H9 (cell line): ENCODE results near the gene LACRT. TPM values are rescaled to one million over a fixed set of nuclear protein-coding genes. Genes with fewer than 3 reads are reported as not detected.

ENCODE experiments used
- DNase-seq: peaks from one replicate; pipeline ENCODE4 v3.0.0-alpha.2; 2017
- H2AFZ ChIP-seq: one replicate; pipeline ENCODE4 v1.6.1; 2013; ENCODE audit warnings: mild to moderate bottlenecking, low read length, control low read depth, moderate library complexity
- H2AK5ac ChIP-seq: 2 replicates; pipeline ENCODE4 v1.6.1; 2013; ENCODE audit warnings: low read length, control low read depth, mixed read lengths; ENCODE audit not compliant: insufficient read length
- H2BK120ac ChIP-seq: one replicate; pipeline ENCODE4 v1.6.1; 2013; ENCODE audit warnings: low read depth, mild to moderate bottlenecking, low read length, control low read depth, inconsistent platforms; ENCODE audit not compliant: poor library complexity, severe bottlenecking
- H2BK12ac ChIP-seq: 2 replicates; pipeline ENCODE4 v1.6.1; 2013; ENCODE audit warnings: low read length, control low read depth, mixed read lengths, low read depth; ENCODE audit not compliant: insufficient read length
- H2BK15ac ChIP-seq: 2 replicates; pipeline ENCODE4 v1.6.1; 2013; ENCODE audit warnings: low read depth, low read length, control low read depth
- H2BK20ac ChIP-seq: one replicate; pipeline ENCODE4 v1.6.1; 2013; ENCODE audit warnings: low read depth, mild to moderate bottlenecking, low read length, control low read depth, inconsistent platforms; ENCODE audit not compliant: poor library complexity, severe bottlenecking
- H2BK5ac ChIP-seq: 2 replicates; pipeline ENCODE4 v1.6.1; 2013; ENCODE audit warnings: low read length, control low read depth, mixed read lengths; ENCODE audit not compliant: insufficient read length
- H3K14ac ChIP-seq: 2 replicates; pipeline ENCODE4 v1.6.1; 2013; ENCODE audit warnings: low read length, control low read depth; ENCODE audit not compliant: insufficient read depth
- H3K18ac ChIP-seq: 2 replicates; pipeline ENCODE4 v1.6.1; 2013; ENCODE audit warnings: low read depth, mild to moderate bottlenecking, mixed read lengths, low read length, control low read depth; ENCODE audit not compliant: insufficient read length
- H3K23ac ChIP-seq: 2 replicates; pipeline ENCODE4 v1.6.1; 2013; ENCODE audit warnings: low read length, control low read depth, mixed read lengths, low read depth; ENCODE audit not compliant: insufficient read length
- H3K23me2 ChIP-seq: 2 replicates; pipeline ENCODE4 v1.6.1; 2013; ENCODE audit warnings: low read depth, mild to moderate bottlenecking, mixed read lengths, low read length, control low read depth; ENCODE audit not compliant: insufficient read length, poor library complexity, severe bottlenecking
- H3K27ac ChIP-seq: 2 replicates; pipeline ENCODE4 v1.5.1; 2013; ENCODE audit warnings: low read length, control low read depth, mixed read lengths, low read depth; ENCODE audit not compliant: insufficient read length
- H3K27me3 ChIP-seq: 2 replicates; pipeline ENCODE4 v1.6.1; 2013; ENCODE audit warnings: low read length, control low read depth, inconsistent platforms; ENCODE audit not compliant: insufficient read depth
- H3K4ac ChIP-seq: 2 replicates; pipeline ENCODE4 v1.6.1; 2013; ENCODE audit warnings: low read depth, mild to moderate bottlenecking, control low read depth, inconsistent platforms, low read length, moderate library complexity
- H3K4me1 ChIP-seq: 2 replicates; pipeline ENCODE4 v1.6.1; 2013; ENCODE audit warnings: low read length, control low read depth, inconsistent platforms; ENCODE audit not compliant: insufficient read depth
- H3K4me2 ChIP-seq: 2 replicates; pipeline ENCODE4 v1.6.1; 2013; ENCODE audit warnings: low read length, control low read depth, mixed read lengths; ENCODE audit not compliant: insufficient read length, insufficient read depth
- H3K56ac ChIP-seq: 2 replicates; pipeline ENCODE4 v1.6.1; 2013; ENCODE audit warnings: low read depth, mild to moderate bottlenecking, mixed read lengths, low read length, control low read depth; ENCODE audit not compliant: insufficient read length
- H3K79me1 ChIP-seq: 2 replicates; pipeline ENCODE4 v1.6.1; 2013; ENCODE audit warnings: low read depth, mild to moderate bottlenecking, moderate library complexity, low read length, control low read depth, inconsistent platforms; ENCODE audit not compliant: insufficient read depth, poor library complexity, severe bottlenecking
- H3K79me2 ChIP-seq: 2 replicates; pipeline ENCODE4 v1.6.1; 2013; ENCODE audit warnings: low read length, control low read depth, inconsistent platforms; ENCODE audit not compliant: insufficient read depth
- H3K9ac ChIP-seq: 2 replicates; pipeline ENCODE4 v1.6.1; 2013; ENCODE audit warnings: low read length, control low read depth, mixed read lengths; ENCODE audit not compliant: insufficient read length; ENCODE audit errors: extremely low read depth
- H3K9me3 ChIP-seq: one replicate; pipeline ENCODE4 v1.6.1; 2013; ENCODE audit warnings: low read depth, low read length, inconsistent platforms; ENCODE audit not compliant: control insufficient read depth
- H3T11ph ChIP-seq: one replicate; pipeline ENCODE4 v1.6.1; 2013; ENCODE audit warnings: mild to moderate bottlenecking, low read length, control low read depth, inconsistent platforms
- H4K20me1 ChIP-seq: one replicate; pipeline ENCODE4 v1.6.1; 2013; ENCODE audit not compliant: control insufficient read depth, insufficient read length, insufficient read depth
- H4K5ac ChIP-seq: 2 replicates; pipeline ENCODE4 v1.6.1; 2013; ENCODE audit warnings: low read depth, mild to moderate bottlenecking, mixed read lengths, low read length, control low read depth; ENCODE audit not compliant: insufficient read length
- H4K8ac ChIP-seq: replicated peaks from 2 replicates; pipeline ENCODE4 v1.6.1; 2013; ENCODE audit warnings: low read length, control low read depth, mixed read lengths, low read depth; ENCODE audit not compliant: insufficient read length
- H4K91ac ChIP-seq: 2 replicates; pipeline ENCODE4 v1.6.1; 2013; ENCODE audit warnings: low read depth, mild to moderate bottlenecking, moderate library complexity, mixed read lengths, low read length, control low read depth; ENCODE audit not compliant: insufficient read length
- H3K27ac Mint-ChIP-seq, 3 experiments: 2 replicates in 2 of 3; 3 replicates in 1 of 3; pipeline ENCODE4 v1.8.0; 2020 to 2021; ENCODE audit warnings: mixed read lengths in 3 of 3, mild to moderate bottlenecking in 1 of 3, moderate library complexity in 1 of 3
- H3K27me3 Mint-ChIP-seq: 2 replicates; pipeline ENCODE4 v1.8.0; 2021; ENCODE audit warnings: low read depth, mild to moderate bottlenecking, moderate library complexity, mixed read lengths
- H3K36me3 Mint-ChIP-seq, 3 experiments: 2 replicates in 2 of 3; 3 replicates in 1 of 3; pipeline ENCODE4 v1.8.0; 2020 to 2021; ENCODE audit warnings: low read depth in 3 of 3, mixed read lengths in 3 of 3; ENCODE audit not compliant: insufficient read depth in 1 of 3
- H3K4me1 Mint-ChIP-seq, 2 experiments: 2 replicates each; pipeline ENCODE4 v1.8.0; 2020; ENCODE audit warnings: mixed read lengths in 2 of 2
- H3K4me3 Mint-ChIP-seq, 2 experiments: 2 replicates in 1 of 2; 3 replicates in 1 of 2; pipeline ENCODE4 v1.8.0; 2020 to 2021; ENCODE audit warnings: mild to moderate bottlenecking in 2 of 2, mixed read lengths in 2 of 2, moderate library complexity in 1 of 2
- H3K9me3 Mint-ChIP-seq, 2 experiments: 2 replicates in 1 of 2; 3 replicates in 1 of 2; pipeline ENCODE4 v1.8.0; 2020; ENCODE audit warnings: mild to moderate bottlenecking in 2 of 2, mixed read lengths in 2 of 2, moderate library complexity in 1 of 2
- WGBS: extraction: QIAGEN DNeasy Blood & Tissue Kit; methylation state at CpG from one replicate; pipeline ENCODE4 v1.1.7; 2013; ENCODE audit warnings: missing lambda C conversion rate, low lambda C conversion rate, mixed read lengths; ENCODE audit not compliant: insufficient read length; ENCODE audit errors: extremely low coverage; 5-methylcytosine and 5-hydroxymethylcytosine counted together
- long read RNA-seq: library from polyadenylated mRNA; unstranded; transcript quantifications from one replicate; pipeline ENCODE4 v2.0.0, GENCODE V29; 2020
- total RNA-seq: library from RNA; stranded (reverse); gene quantifications from 2 replicates; pipeline ENCODE4 v1.2.1, GENCODE V29; 2021
- TF ChIP-seq, protein P1 (sequence below): fragments of 200-600 bp; sonication (generic); conservative IDR thresholded peaks from 3 replicates; pipeline ENCODE4 v1.8.0; 2021; ENCODE audit warnings: antibody characterized with exemption, mild to moderate bottlenecking

Gene LACRT
- total RNA-seq = not detected in 2 replicates
- long read RNA-seq = 0 reads

- Histone ChIP-seq H3K23ac (no peak within 1 kb of the TSS), H4K20me1 (no peaks in the 10 kb centered on the region), H3K56ac (no peak within 1 kb of the TSS), H3K79me2 (no peaks in the 10 kb centered on the region), H2BK15ac (no peak within 1 kb of the TSS), H2BK5ac (no peak within 1 kb of the TSS), H2BK20ac (no peak within 1 kb of the TSS), H3K27me3 (no peaks in the 10 kb centered on the region), H3K9ac (no peak within 1 kb of the TSS), H3K18ac (no peak within 1 kb of the TSS), H2BK12ac (no peak within 1 kb of the TSS), H2AK5ac (no peak within 1 kb of the TSS), H4K8ac (no peak within 1 kb of the TSS), H3T11ph (no peak within 1 kb of the TSS), H3K27ac (no peak within 1 kb of the TSS), H2BK120ac (no peak within 1 kb of the TSS), H2AFZ (no peak within 1 kb of the TSS), H3K14ac (no peak within 1 kb of the TSS), H3K4me1 (no peaks in the 10 kb centered on the region), H3K4ac (no peak within 1 kb of the TSS), H3K4me2 (no peak within 1 kb of the TSS), H4K91ac (no peak within 1 kb of the TSS), H4K5ac (no peak within 1 kb of the TSS), H3K23me2 (no peaks in the 10 kb centered on the region), H3K9me3 (no peaks in the 10 kb centered on the region), H3K79me1 (no peaks in the 10 kb centered on the region)
- H3K27me3 Mint-ChIP-seq = peaks cover 43% of the 10 kb centered on the region
- WGBS = no CpG with 5 or more reads among the region's 2 CpGs
- no peak within 1 kb of the TSS; a peak in 2 of 5 replicates for H3K4me3 Mint-ChIP-seq
- no peak within 1 kb of the TSS; a peak in 1 of 7 replicates for H3K27ac Mint-ChIP-seq
- peaks cover 0 to 2% of the 10 kb centered on the region in 2 experiments; a peak in 1 of 5 replicates for H3K9me3 Mint-ChIP-seq
- H3K4me1 Mint-ChIP-seq = peaks cover 2 to 3% of the 10 kb centered on the region in 2 experiments; a peak in 2 of 4 replicates
- DNase-seq = peak; percentile 16
- H3K36me3 Mint-ChIP-seq = no peaks in the 10 kb centered on the region
- TF ChIP-seq, protein P1, sequence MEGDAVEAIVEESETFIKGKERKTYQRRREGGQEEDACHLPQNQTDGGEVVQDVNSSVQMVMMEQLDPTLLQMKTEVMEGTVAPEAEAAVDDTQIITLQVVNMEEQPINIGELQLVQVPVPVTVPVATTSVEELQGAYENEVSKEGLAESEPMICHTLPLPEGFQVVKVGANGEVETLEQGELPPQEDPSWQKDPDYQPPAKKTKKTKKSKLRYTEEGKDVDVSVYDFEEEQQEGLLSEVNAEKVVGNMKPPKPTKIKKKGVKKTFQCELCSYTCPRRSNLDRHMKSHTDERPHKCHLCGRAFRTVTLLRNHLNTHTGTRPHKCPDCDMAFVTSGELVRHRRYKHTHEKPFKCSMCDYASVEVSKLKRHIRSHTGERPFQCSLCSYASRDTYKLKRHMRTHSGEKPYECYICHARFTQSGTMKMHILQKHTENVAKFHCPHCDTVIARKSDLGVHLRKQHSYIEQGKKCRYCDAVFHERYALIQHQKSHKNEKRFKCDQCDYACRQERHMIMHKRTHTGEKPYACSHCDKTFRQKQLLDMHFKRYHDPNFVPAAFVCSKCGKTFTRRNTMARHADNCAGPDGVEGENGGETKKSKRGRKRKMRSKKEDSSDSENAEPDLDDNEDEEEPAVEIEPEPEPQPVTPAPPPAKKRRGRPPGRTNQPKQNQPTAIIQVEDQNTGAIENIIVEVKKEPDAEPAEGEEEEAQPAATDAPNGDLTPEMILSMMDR = no peak
Observed at GRCh38 chr12:54634795-54635194, at the start of gene LACRT. Gene LACRT (minus strand): TSS chr12:54634895. CDS start chr12:54634841, 54 bp downstream.
